Right lobe of liver (tissue), 6 donors: Measurements from ENCODE around the gene GPR89A. TPM values are rescaled to one million over a fixed set of nuclear protein-coding genes. Genes with fewer than 3 reads are reported as not detected.
A peak's percentile ranks its signal among the peaks of the same experiment; 100 is the strongest.

Experiments
- ATAC-seq, 4 donors: fragments of 200-7000 bp; cut with Tn5 transposase; one replicate each; pipeline ENCODE4 v1.9.1; 2020; ENCODE audit warnings: mild to moderate bottlenecking in 4 of 4, moderate library complexity in 4 of 4
- DNase-seq, 3 donors: peaks; one replicate each; pipeline ENCODE4 v3.0.0-alpha.2; 2020
- H3K27ac ChIP-seq, 3 donors: fragments of 200-600 bp; one replicate each; pipeline ENCODE4 v1.8.0; 2022
- H3K27me3 ChIP-seq, 2 donors: fragments of 200-600 bp; one replicate each; pipeline ENCODE4 v1.8.0; 2022
- H3K36me3 ChIP-seq, 4 donors: fragments of 200-600 bp; sonication (generic) in 1 of 4; one replicate each; pipeline versions ENCODE4 v1.5.1 to v1.8.0; 2017 to 2022; ENCODE audit warnings: control low read depth in 1 of 4
- H3K4me1 ChIP-seq, 4 donors: fragments of 200-600 bp; sonication (generic) in 1 of 4; one replicate each; pipeline versions ENCODE4 v1.5.1 to v1.8.0; 2017 to 2022; ENCODE audit warnings: control low read depth in 1 of 4
- H3K4me3 ChIP-seq, 3 donors: fragments of 200-600 bp; one replicate each; pipeline ENCODE4 v1.8.0; 2022
- H3K9me3 ChIP-seq, 4 donors: fragments of 200-600 bp; sonication (generic) in 1 of 4; one replicate each; pipeline versions ENCODE4 v1.5.1 to v1.8.0; 2017 to 2022; ENCODE audit warnings: control low read depth in 1 of 4
- POLR2A ChIP-seq: fragments of 450-650 bp; IDR thresholded peaks from one replicate; pipeline ENCODE4 v1.6.1; 2017; ENCODE audit warnings: antibody characterized with exemption, mild to moderate bottlenecking
- WGBS: methylation state at CpG from one replicate; pipeline ENCODE4 v1.1.6; 2018; ENCODE audit warnings: low coverage, low lambda C conversion rate; ENCODE audit not compliant: insufficient coverage; ENCODE audit errors: missing lambda C conversion rate; 5-methylcytosine and 5-hydroxymethylcytosine counted together
- intact Hi-C, 2 donors: fragments of 100-400 bp; cut with DNase I; formaldehyde crosslinking; loops; one replicate each; pipeline versions ENCODE4 v1.11.2 to v1.14.1; 2022
- total RNA-seq, 6 experiments: library from RNA; depleted of rRNA in 2 of 6; stranded (reverse); fragments of >200 nt in 2 of 6; fragmentation: NEBNext Ultra II Directional in 3 of 6; extraction: Animal tissue kit (Norgen Biotek cat#: 25700) in 3 of 6; gene quantifications; one replicate each; pipeline versions ENCODE4 v1.1.0 to v1.2.4, GENCODE V29; 2016 to 2023
- TF ChIP-seq, protein P1 (sequence below), 4 donors: fragments of 200-600 bp in 3 of 4; fragments of 450-650 bp in 1 of 4; IDR thresholded peaks; one replicate each; pipeline versions ENCODE4 v1.5.1 to v1.8.0; 2016 to 2022; ENCODE audit warnings: antibody characterized with exemption in 4 of 4, mild to moderate bottlenecking in 2 of 4
- donor health status: DM: no; HTN: yes; CAD: no.
- donor health status: DM: no; HTN: no; CAD: no.
- donor health status: DM: no; HTN: no; CAD: no.
- donor health status: DM: no; HTN: yes; CAD: no.
- donor health status: DM: no; HTN: yes; CAD: no.

GPR89A gene
- total RNA-seq, 6 experiments from 2014 or later: 11.6 to 21.1 (median 15.5) TPM

DNA sequence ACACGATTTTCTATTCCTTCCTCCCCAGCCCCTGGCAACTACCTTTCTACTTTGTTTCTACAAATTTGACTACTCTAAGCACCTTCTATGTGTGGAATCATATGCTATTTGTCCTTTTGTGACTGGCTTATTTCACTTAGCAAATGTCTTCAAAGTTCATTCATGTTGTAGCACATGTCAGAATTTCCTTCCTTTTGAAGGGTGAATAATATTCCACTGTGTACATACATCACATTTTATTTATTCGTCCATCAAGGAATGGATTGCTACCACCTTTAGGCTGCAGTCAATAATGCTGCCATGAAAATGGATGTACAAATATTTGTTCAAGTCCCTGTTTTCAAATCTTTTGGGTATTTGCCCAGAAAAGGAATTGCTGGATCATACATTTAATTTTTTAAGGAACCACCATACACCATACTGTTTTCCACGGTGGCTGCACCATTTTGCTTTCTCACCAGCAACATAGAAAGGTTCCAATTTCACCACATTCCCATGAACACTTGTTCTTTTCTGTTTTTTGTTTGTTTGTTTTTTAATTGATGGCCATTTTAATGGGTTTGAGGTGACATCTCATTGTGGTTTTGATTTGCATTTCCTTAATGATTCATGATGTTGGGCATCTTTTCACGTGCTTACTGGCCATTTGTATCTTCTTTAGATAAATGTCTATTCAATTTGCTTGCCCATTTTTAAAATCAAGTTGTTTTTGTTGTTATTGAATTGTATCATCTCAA lies 102.7 kb downstream of the GPR89A start:
- TF ChIP-seq POLR2A: no peak
- TF ChIP-seq, protein P1, sequence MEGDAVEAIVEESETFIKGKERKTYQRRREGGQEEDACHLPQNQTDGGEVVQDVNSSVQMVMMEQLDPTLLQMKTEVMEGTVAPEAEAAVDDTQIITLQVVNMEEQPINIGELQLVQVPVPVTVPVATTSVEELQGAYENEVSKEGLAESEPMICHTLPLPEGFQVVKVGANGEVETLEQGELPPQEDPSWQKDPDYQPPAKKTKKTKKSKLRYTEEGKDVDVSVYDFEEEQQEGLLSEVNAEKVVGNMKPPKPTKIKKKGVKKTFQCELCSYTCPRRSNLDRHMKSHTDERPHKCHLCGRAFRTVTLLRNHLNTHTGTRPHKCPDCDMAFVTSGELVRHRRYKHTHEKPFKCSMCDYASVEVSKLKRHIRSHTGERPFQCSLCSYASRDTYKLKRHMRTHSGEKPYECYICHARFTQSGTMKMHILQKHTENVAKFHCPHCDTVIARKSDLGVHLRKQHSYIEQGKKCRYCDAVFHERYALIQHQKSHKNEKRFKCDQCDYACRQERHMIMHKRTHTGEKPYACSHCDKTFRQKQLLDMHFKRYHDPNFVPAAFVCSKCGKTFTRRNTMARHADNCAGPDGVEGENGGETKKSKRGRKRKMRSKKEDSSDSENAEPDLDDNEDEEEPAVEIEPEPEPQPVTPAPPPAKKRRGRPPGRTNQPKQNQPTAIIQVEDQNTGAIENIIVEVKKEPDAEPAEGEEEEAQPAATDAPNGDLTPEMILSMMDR (IDR thresholded peaks at IDR 0.05): no peak
- Histone ChIP-seq H3K36me3 (no peaks in the 10 kb centered on the region), H3K4me1 (peaks cover 0 to 76% (median 33%) of the 10 kb centered on the region in 4 donors), H3K9me3 (no peaks in the 10 kb centered on the region), H3K27me3 (no peaks in the 10 kb centered on the region), H3K27ac (peak overlapping the region; percentile 39 to 88 (median 51)), H3K4me3 (no peak overlapping the region)
- whole genome bisulfite sequencing: 61% methylated on average over 4 of the region's 4 CpGs
- intact Hi-C loops: no loop called here
- DNase-seq: no peak
- ATAC-seq: no peak

DNA sequence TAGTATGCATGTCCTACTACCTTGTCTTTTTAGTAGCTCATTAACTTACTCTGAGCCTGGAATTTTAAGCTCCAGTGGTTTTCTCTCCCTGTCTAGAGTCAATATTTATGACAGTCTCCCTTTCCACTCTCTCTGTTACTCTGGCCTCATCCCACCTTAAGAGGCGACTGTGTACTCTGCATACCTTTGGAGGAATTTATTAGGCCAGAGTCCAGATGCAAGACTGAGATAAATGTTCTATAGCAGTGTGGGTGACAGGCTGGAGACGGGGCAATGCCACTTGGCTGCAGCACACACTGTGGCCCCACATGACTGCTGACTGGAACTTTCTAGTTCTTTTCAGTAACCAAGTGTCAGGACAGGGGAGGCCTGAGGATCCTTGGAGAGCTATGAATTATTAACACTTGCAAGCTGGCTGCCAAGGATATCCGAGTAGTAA lies 103.4 kb downstream of the GPR89A start:
- Histone ChIP-seq H3K4me1 (peaks cover 0 to 71% (median 35%) of the 10 kb centered on the region in 4 donors), H3K9me3 (no peaks in the 10 kb centered on the region), H3K27me3 (no peaks in the 10 kb centered on the region), H3K36me3 (no peaks in the 10 kb centered on the region), H3K4me3 (no peak overlapping the region), H3K27ac (peak overlapping the region; percentile 39 to 88 (median 51))
- intact Hi-C loops: no loop called here
- WGBS: 24% methylated on average over 3 of the region's 3 CpGs
- no peak for TF ChIP-seq POLR2A
- TF ChIP-seq, protein P1 (IDR thresholded peaks at IDR 0.05): no peak
- DNase-seq: no peak
- peak; percentile 6 to 44 (median 22) for ATAC-seq

DNA sequence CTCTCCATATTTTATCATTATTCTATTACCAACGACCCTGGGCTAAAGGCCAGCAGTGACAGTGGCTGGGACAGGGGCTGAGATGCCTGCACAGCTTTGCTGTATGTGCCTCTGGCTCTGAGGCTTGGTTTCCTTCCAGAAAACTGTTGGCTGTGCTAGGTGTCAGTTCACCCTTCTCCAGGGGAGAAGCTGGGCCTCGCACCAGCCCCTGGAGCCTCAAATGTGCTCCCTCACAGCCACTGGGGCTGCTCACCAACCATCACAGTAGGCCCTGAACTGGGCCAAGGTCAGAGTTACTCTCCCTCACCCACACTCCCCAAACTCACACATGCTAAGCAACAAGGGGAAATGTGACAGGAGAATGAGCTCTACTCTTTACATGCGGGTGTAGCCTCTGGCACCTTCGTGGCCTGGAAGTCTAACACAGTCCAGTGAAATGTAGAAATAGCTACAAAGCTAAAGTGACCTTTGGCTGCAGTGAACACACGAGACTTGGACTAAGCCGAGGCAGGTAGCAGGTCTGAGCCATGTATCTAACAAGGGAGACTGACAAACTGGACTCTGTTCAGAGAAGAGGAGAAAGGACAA lies 106.8 kb downstream of the GPR89A start:
- intact Hi-C loops: no loop called here
- TF ChIP-seq, protein P1 (IDR thresholded peaks at IDR 0.05): no peak
- TF ChIP-seq POLR2A: peak; percentile 68
- no peak overlapping the region for H3K4me3 ChIP-seq
- WGBS: 15% methylated on average over 5 of the region's 6 CpGs
- ATAC-seq (peak; percentile 86 to 93 (median 91)), DNase-seq (peak; percentile 51 to 89 (median 76))
- H3K9me3 ChIP-seq: no peaks in the 10 kb centered on the region
- no peaks in the 10 kb centered on the region for H3K36me3 ChIP-seq
- H3K27ac ChIP-seq: peak overlapping the region; percentile 73 to 95 (median 76)
- H3K27me3 ChIP-seq: no peaks in the 10 kb centered on the region
- peaks cover 0 to 51% (median 25%) of the 10 kb centered on the region in 4 donors for H3K4me1 ChIP-seq

DNA sequence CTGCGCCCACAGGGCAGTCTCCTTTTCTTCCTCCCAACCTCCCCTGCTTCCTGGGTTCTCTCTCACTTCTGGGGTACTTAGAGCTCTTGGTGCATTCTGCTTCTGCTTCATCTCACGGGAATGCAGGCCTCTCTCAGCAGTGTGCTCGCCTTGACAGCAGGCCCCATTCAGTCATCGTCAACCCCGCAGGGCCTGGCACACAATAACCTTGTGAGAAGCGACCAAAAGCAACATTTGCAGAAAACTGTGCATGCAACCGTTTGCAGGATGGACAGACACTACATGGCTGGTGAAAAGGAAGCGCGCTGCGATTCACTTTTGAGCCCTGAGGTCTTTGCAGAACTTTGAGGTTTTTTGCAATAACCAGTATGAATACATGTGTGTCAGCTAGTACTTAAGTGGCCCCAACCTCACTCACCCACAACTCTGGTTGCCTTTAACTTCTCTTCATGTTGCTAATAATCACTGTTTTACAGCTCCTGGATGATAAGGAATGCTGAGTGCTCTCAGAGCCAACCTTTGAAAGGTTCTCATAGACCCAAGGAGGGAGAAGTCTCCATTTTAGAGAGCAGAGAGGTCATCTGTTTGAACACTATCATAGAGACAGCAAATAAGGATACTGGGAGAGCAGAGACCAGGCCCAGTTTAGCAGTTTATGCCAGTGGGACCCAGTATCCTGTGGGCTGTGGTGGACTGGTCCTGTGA lies 109.0 kb downstream of the GPR89A start:
- Histone ChIP-seq H3K4me1 (peaks cover 0 to 33% (median 15%) of the 10 kb centered on the region in 4 donors), H3K27ac (no peak overlapping the region), H3K4me3 (no peak overlapping the region), H3K27me3 (no peaks in the 10 kb centered on the region), H3K36me3 (no peaks in the 10 kb centered on the region), H3K9me3 (no peaks in the 10 kb centered on the region)
- TF ChIP-seq POLR2A: no peak
- TF ChIP-seq, protein P1 (IDR thresholded peaks at IDR 0.05): no peak
- ATAC-seq (no peak), DNase-seq (peak in 1 of 3 donors; percentile 23)
- 72% methylated on average over 10 of the region's 10 CpGs for WGBS
- intact Hi-C loops: no loop called here
